Panc1 (cell line): ENCODE data around the gene GRIP2.

Experiments used
- CTCF ChIP-seq: fragments of 450-650 bp; IDR thresholded peaks from 2 replicates; pipeline ENCODE4 v1.5.1; 2017; ENCODE audit warnings: mild to moderate bottlenecking
- SIN3A ChIP-seq: IDR thresholded peaks from 2 replicates; pipeline ENCODE4 v1.6.1; 2012; ENCODE audit warnings: low read depth, mild to moderate bottlenecking, low read length, moderate library complexity, borderline replicate concordance; ENCODE audit not compliant: insufficient read depth

GRCh38 chr3:14486460-14486859, 53.7 kb downstream of the GRIP2 start:
- TF ChIP-seq CTCF: no peak
- TF ChIP-seq SIN3A: no peak
